Measurements from ENCODE around the gene SLX9.

DNA sequence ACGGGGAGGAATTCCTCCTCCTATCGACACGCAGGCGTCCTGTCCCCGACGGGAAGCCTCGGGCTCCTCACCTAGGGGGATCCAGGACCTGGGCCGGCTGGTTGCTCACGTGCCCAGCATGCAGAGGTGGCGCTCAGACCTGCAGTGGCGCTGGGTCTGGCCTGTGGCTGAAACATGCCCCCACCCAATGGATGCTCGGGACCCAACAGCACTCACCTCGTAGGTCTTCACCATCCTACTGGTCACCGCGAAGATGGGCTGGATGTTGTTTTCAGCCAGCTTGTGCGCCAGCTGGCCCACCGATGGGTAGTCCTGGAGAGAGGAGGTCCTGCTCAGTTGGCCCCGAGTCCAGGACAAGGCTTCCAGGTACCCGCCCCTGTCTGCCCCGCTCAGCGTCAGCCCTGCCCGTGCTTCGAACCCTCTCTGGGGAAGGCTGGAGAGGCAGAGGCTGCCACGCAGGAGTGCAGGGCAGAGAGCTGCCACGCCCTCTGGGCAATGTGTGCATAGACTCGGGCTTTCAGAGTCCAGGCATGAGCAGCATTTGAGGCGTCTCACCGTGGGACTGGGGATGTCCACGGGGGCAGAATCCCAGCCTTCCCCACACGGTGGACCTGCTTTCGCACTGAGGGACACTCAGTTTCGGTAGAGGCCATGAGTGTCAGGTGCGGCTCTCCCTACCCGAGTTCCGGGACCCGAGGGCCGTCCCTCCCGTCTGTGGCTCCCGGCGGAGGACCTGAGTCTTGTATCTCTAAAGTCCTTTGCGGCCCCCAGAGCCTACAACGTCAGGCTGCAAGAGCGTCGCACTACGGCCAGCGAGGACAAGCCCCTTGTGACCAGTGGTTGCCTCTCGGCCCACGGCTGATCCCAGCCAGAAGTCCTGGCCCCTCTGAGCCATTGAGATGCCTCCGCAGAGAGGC lies 40.7 kb upstream of the SLX9 start:
- TF ChIP-seq, protein P1, sequence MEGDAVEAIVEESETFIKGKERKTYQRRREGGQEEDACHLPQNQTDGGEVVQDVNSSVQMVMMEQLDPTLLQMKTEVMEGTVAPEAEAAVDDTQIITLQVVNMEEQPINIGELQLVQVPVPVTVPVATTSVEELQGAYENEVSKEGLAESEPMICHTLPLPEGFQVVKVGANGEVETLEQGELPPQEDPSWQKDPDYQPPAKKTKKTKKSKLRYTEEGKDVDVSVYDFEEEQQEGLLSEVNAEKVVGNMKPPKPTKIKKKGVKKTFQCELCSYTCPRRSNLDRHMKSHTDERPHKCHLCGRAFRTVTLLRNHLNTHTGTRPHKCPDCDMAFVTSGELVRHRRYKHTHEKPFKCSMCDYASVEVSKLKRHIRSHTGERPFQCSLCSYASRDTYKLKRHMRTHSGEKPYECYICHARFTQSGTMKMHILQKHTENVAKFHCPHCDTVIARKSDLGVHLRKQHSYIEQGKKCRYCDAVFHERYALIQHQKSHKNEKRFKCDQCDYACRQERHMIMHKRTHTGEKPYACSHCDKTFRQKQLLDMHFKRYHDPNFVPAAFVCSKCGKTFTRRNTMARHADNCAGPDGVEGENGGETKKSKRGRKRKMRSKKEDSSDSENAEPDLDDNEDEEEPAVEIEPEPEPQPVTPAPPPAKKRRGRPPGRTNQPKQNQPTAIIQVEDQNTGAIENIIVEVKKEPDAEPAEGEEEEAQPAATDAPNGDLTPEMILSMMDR (IDR thresholded peaks at IDR 0.05; ENCODE audit: poor library complexity, severe bottlenecking), result no peak
- TF ChIP-seq RAD21 (conservative IDR thresholded peaks at IDR 0.05) (no peak), EP300 (conservative IDR thresholded peaks at IDR 0.05; ENCODE audit: poor library complexity, severe bottlenecking) (no peak), MXI1 (conservative IDR thresholded peaks at IDR 0.05; ENCODE audit: poor library complexity, severe bottlenecking) (no peak), POLR2AphosphoS5 (IDR thresholded peaks at IDR 0.05) (no peak), EZH2 (IDR thresholded peaks at IDR 0.05; ENCODE audit: borderline replicate concordance, insufficient read depth, low read length, poor library complexity, severe bottlenecking) (no peak)
- TF ChIP-seq, protein P2, sequence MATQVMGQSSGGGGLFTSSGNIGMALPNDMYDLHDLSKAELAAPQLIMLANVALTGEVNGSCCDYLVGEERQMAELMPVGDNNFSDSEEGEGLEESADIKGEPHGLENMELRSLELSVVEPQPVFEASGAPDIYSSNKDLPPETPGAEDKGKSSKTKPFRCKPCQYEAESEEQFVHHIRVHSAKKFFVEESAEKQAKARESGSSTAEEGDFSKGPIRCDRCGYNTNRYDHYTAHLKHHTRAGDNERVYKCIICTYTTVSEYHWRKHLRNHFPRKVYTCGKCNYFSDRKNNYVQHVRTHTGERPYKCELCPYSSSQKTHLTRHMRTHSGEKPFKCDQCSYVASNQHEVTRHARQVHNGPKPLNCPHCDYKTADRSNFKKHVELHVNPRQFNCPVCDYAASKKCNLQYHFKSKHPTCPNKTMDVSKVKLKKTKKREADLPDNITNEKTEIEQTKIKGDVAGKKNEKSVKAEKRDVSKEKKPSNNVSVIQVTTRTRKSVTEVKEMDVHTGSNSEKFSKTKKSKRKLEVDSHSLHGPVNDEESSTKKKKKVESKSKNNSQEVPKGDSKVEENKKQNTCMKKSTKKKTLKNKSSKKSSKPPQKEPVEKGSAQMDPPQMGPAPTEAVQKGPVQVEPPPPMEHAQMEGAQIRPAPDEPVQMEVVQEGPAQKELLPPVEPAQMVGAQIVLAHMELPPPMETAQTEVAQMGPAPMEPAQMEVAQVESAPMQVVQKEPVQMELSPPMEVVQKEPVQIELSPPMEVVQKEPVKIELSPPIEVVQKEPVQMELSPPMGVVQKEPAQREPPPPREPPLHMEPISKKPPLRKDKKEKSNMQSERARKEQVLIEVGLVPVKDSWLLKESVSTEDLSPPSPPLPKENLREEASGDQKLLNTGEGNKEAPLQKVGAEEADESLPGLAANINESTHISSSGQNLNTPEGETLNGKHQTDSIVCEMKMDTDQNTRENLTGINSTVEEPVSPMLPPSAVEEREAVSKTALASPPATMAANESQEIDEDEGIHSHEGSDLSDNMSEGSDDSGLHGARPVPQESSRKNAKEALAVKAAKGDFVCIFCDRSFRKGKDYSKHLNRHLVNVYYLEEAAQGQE (IDR thresholded peaks at IDR 0.05; ENCODE audit: borderline replicate concordance), result no peak
